ENCODE data around the gene TIMM44. TPM values are rescaled to one million over a fixed set of nuclear protein-coding genes. Genes with fewer than 3 reads are reported as not detected.

Gene TIMM44
- total and polyA plus RNA-seq, 2 of the 8 experiments (the other 6 are each of a cell fraction or from before 2014, with no cell fraction given), result 131 to 150 TPM

DNA sequence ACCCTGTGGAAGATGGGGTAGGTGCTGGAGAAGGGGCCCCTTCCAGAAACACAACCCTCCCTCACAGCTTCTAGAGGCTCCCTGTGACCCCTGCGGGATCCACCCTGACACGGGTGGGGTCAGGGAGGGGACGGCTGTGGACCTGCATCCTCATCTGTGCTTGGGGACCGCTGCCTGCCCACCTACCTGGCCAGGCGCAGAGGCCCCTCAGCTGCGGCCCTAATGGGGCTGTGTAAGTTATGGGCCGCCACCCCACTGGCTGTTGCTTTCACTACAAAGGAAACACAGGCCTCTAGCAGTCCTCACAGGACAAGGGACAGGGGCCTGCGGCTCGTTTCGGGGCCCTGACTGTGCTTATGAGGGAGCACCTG, 10.6 kb downstream of the TIMM44 start:
- Histone ChIP-seq H2AFZ (ENCODE audit: low read length) (no peak overlapping the region), H3K4me1 (replicated peaks in 1 of 4; ENCODE audit: control insufficient read depth in 3 of 4, insufficient read depth in 4 of 4, low read length in 3 of 4) (no peaks in the 10 kb centered on the region), H3K4me2 (ENCODE audit: insufficient read depth in 1 of 2, low read depth in 2 of 2, low read length in 2 of 2) (no peak overlapping the region), H3K23ac (ENCODE audit: insufficient read length) (no peak overlapping the region), H4K20me1 (replicated peaks in 1 of 2; ENCODE audit: control insufficient read depth in 1 of 2, insufficient read depth in 2 of 2, low read length in 2 of 2) (peaks cover 6 to 12% of the 10 kb centered on the region in 2 experiments), H3K23me2 (ENCODE audit: low read depth, low read length) (no peaks in the 10 kb centered on the region), H3K79me2 (ENCODE audit: control insufficient read depth in 1 of 2, insufficient read depth in 2 of 2, low read length in 2 of 2) (no peaks in the 10 kb centered on the region), H3K4me3 (ENCODE audit: extremely low read depth in 1 of 4, insufficient read depth in 2 of 4, low read depth in 3 of 4, low read length in 4 of 4) (no peak overlapping the region), H3K18ac (ENCODE audit: extremely low read depth, low read length) (no peak overlapping the region), H3K79me1 (ENCODE audit: low read depth, low read length) (no peaks in the 10 kb centered on the region), H2AK5ac (ENCODE audit: low read depth, low read length) (no peak overlapping the region), H2BK15ac (ENCODE audit: low read length) (no peak overlapping the region), H2BK12ac (ENCODE audit: low read depth, low read length) (no peak overlapping the region), H3K56ac (replicated peaks; ENCODE audit: insufficient read length, low read depth, low read length) (no peak overlapping the region), H2BK120ac (replicated peaks; ENCODE audit: low read depth, low read length) (no peak overlapping the region), H3K14ac (ENCODE audit: insufficient read length) (no peak overlapping the region), H3K27me3 (replicated peaks in 1 of 4; ENCODE audit: control insufficient read depth in 3 of 4, extremely low read depth in 1 of 4, insufficient read depth in 3 of 4, low read length in 3 of 4) (no peaks in the 10 kb centered on the region), H4K91ac (replicated peaks; ENCODE audit: insufficient read length, low read length) (no peak overlapping the region), H2BK5ac (ENCODE audit: low read depth, low read length) (no peak overlapping the region), H3K27ac (ENCODE audit: low read depth, low read length) (no peak overlapping the region), H3K36me3 (ENCODE audit: control insufficient read depth in 2 of 4, insufficient read depth in 4 of 4, low read length in 3 of 4) (peaks cover 26 to 73% (median 53%) of the 10 kb centered on the region in 4 experiments), H3K9me3 (ENCODE audit: insufficient read depth in 2 of 2, low read depth in 1 of 2, low read length in 1 of 2) (no peaks in the 10 kb centered on the region), H3K4ac (replicated peaks; ENCODE audit: insufficient read length, low read depth, low read length) (no peak overlapping the region), H4K5ac (ENCODE audit: insufficient read length, low read depth, low read length) (no peak overlapping the region), H4K8ac (ENCODE audit: extremely low read depth, insufficient read depth, low read length) (no peak overlapping the region), H3K9ac (replicated peaks in 1 of 4; ENCODE audit: extremely low read depth in 1 of 4, low read depth in 3 of 4, low read length in 3 of 4) (no peak overlapping the region), H2BK20ac (ENCODE audit: low read length) (no peak overlapping the region)
- POLR2A ChIA-PET (ENCODE audit: partially characterized antibody), result interaction anchor here (2.2 to 10.4 kb wide), 2 partner anchors 9 to 189 kb away, joined by 5 to 205 read pairs; partner anchors contain the start of gene TIMM44
- WGBS, 2 experiments (ENCODE audit: extremely low coverage in 1 of 2, insufficient coverage in 1 of 2, insufficient read length in 1 of 2, insufficient replicate concordance in 2 of 2, low coverage in 1 of 2, low lambda C conversion rate in 2 of 2, missing lambda C conversion rate in 1 of 2), result 86% methylated on average over 4 of the region's 10 CpGs; no CpG with 5 or more reads in 1 of the 2 experiments
- CTCF ChIA-PET (ENCODE audit: partially characterized antibody), result interaction anchor here (0.6 to 4.1 kb wide), 4 partner anchors 11 to 339 kb away, joined by 3 to 28 read pairs (median 4); partner anchors contain the start of gene TIMM44
- TF ChIP-seq RAD21 (IDR thresholded peaks at IDR 0.05 in 1 of 2, conservative IDR thresholded peaks at IDR 0.05 in 1 of 2; ENCODE audit: low read depth in 2 of 2, low read length in 2 of 2) (no peak), CBX8 (IDR thresholded peaks at IDR 0.05; ENCODE audit: borderline replicate concordance, low read depth, low read length) (no peak), HDAC2 (IDR thresholded peaks at IDR 0.05; ENCODE audit: borderline replicate concordance in 1 of 2, low read depth in 2 of 2, low read length in 2 of 2) (no peak), SIN3A (conservative IDR thresholded peaks at IDR 0.05 in 1 of 2, IDR thresholded peaks at IDR 0.05 in 1 of 2; ENCODE audit: low read depth in 1 of 2, low read length in 2 of 2) (no peak), PHF8 (conservative IDR thresholded peaks at IDR 0.05; ENCODE audit: low read depth, low read length) (no peak), CREB1 (IDR thresholded peaks at IDR 0.05) (no peak), CEBPB (IDR thresholded peaks at IDR 0.05; ENCODE audit: low read depth, low read length) (no peak)
- TF ChIP-seq, protein P1, sequence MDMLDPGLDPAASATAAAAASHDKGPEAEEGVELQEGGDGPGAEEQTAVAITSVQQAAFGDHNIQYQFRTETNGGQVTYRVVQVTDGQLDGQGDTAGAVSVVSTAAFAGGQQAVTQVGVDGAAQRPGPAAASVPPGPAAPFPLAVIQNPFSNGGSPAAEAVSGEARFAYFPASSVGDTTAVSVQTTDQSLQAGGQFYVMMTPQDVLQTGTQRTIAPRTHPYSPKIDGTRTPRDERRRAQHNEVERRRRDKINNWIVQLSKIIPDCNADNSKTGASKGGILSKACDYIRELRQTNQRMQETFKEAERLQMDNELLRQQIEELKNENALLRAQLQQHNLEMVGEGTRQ (IDR thresholded peaks at IDR 0.05; ENCODE audit: low read length), result no peak
- TF ChIP-seq, protein P2, sequence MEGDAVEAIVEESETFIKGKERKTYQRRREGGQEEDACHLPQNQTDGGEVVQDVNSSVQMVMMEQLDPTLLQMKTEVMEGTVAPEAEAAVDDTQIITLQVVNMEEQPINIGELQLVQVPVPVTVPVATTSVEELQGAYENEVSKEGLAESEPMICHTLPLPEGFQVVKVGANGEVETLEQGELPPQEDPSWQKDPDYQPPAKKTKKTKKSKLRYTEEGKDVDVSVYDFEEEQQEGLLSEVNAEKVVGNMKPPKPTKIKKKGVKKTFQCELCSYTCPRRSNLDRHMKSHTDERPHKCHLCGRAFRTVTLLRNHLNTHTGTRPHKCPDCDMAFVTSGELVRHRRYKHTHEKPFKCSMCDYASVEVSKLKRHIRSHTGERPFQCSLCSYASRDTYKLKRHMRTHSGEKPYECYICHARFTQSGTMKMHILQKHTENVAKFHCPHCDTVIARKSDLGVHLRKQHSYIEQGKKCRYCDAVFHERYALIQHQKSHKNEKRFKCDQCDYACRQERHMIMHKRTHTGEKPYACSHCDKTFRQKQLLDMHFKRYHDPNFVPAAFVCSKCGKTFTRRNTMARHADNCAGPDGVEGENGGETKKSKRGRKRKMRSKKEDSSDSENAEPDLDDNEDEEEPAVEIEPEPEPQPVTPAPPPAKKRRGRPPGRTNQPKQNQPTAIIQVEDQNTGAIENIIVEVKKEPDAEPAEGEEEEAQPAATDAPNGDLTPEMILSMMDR (IDR thresholded peaks at IDR 0.05; ENCODE audit: control extremely low read depth in 1 of 3, insufficient read depth in 1 of 3, low read depth in 1 of 3, low read length in 3 of 3), result no peak
- FAIRE-seq, result no peak
- no peak for DNase-seq (ENCODE audit: low read depth in 1 of 2, low spot score in 2 of 2)
